BE2C (cell line): ENCODE measurements around the gene FLACC1.

Experiments used
- DNase-seq: peaks from one replicate; pipeline ENCODE4 v3.0.0-alpha.2; 2020
- H3K27me3 ChIP-seq: fragments of 250-450 bp; sonication (Bioruptor Pico); 2 replicates; pipeline ENCODE4 v1.5.1; 2020; ENCODE audit warnings: mild to moderate bottlenecking
- H3K36me3 ChIP-seq: fragments of 250-450 bp; sonication (Bioruptor Pico); 2 replicates; pipeline ENCODE4 v1.5.1; 2020; ENCODE audit warnings: mild to moderate bottlenecking
- H3K4me1 ChIP-seq: fragments of 250-450 bp; sonication (Bioruptor Pico); 2 replicates; pipeline ENCODE4 v1.5.1; 2020
- H3K4me3 ChIP-seq: 2 replicates; pipeline ENCODE4 v1.5.1; 2011; ENCODE audit warnings: low read depth, low read length
- H3K9me3 ChIP-seq: fragments of 250-450 bp; sonication (Bioruptor Pico); 2 replicates; pipeline ENCODE4 v1.5.1; 2020
- CTCF ChIP-seq: IDR thresholded peaks from 2 replicates; pipeline ENCODE4 v1.5.1; 2012; ENCODE audit warnings: mild to moderate bottlenecking, low read depth, low read length

FLACC1 gene

GRCh38 chr2:201267278-201268030, 89.7 kb downstream of the FLACC1 start:
- Histone ChIP-seq H3K4me1 (no peaks in the 10 kb centered on the region), H3K4me3 (no peak overlapping the region), H3K9me3 (no peaks in the 10 kb centered on the region), H3K36me3 (no peaks in the 10 kb centered on the region), H3K27me3 (no peaks in the 10 kb centered on the region)
- TF ChIP-seq CTCF: no peak
- no peak for DNase-seq

GRCh38 chr2:201266629-201267028, 90.5 kb downstream of the FLACC1 start:
- Histone ChIP-seq H3K4me1 (no peaks in the 10 kb centered on the region), H3K27me3 (no peaks in the 10 kb centered on the region), H3K9me3 (no peaks in the 10 kb centered on the region), H3K36me3 (no peaks in the 10 kb centered on the region), H3K4me3 (no peak overlapping the region)
- DNase-seq: no peak
- no peak for TF ChIP-seq CTCF

DNA sequence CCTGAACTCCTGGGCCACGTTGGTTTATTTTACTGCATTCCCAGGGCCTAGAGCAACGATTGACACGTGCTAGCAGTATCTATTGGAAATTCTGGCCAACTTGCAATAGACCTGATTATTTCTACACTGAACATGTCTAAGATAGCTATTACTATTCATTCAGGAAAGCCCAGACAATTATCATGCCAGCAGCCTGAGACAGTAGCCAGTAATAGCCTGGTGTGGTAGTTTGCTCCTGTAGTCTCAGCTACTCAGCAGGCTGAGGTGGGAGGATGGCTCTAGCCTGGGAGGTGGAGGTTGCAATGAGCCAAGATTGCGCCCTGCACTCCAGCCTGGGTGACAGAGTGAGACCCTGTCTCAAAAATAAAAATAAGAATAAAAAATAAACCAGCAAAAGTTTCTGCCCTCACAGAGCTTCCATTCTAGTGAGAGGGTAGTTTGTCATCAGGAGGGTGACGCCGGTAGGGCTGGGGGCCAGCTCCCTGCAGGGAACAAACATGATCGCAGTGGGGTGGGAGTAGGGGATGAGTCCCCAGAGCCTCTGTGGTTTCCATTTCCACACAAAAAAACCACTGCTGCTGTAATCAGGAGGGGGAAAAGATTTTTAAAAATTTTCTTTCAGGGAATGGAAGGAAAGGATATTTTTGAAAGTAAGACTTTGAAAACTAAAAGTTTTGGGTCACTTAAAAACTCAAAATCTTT, 92.5 kb downstream of the FLACC1 start:
- DNase-seq: no peak
- H3K9me3 ChIP-seq: no peaks in the 10 kb centered on the region
- no peaks in the 10 kb centered on the region for H3K36me3 ChIP-seq
- no peaks in the 10 kb centered on the region for H3K27me3 ChIP-seq
- no peak overlapping the region for H3K4me3 ChIP-seq
- no peaks in the 10 kb centered on the region for H3K4me1 ChIP-seq
- no peak for TF ChIP-seq CTCF

DNA sequence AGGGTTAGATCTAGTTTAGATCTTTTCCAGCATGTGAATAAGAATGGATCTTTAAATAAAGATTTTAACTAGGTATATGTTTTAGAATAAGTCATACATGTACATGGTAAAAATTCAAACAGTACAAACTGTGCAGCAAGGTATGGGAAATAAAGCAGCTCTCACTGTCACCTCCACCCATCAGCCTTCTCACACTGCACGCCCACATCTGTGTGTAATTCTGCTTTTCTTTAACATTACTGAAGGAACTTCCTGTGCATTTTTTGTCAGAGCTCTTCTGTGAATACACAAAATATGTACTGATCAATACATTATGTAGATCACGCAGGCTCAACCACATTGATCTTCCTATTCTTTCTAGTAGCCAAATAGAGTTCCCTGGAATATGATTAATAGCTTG, 93.4 kb downstream of the FLACC1 start:
- no peak for TF ChIP-seq CTCF
- H3K27me3 ChIP-seq: no peaks in the 10 kb centered on the region
- no peaks in the 10 kb centered on the region for H3K9me3 ChIP-seq
- no peak for DNase-seq
- no peak overlapping the region for H3K4me3 ChIP-seq
- H3K36me3 ChIP-seq: no peaks in the 10 kb centered on the region
- H3K4me1 ChIP-seq: peaks cover under 1% of the 10 kb centered on the region; the same call in 1 of the 2 replicates

- Histone ChIP-seq H3K4me3 (no peak overlapping the region), H3K36me3 (no peaks in the 10 kb centered on the region), H3K9me3 (no peaks in the 10 kb centered on the region), H3K27me3 (no peaks in the 10 kb centered on the region), H3K4me1 (peaks cover 7% of the 10 kb centered on the region)
- TF ChIP-seq CTCF: no peak
- no peak for DNase-seq
Measured at GRCh38 chr2:201262718-201263117, 94.4 kb downstream of the FLACC1 start.

DNA sequence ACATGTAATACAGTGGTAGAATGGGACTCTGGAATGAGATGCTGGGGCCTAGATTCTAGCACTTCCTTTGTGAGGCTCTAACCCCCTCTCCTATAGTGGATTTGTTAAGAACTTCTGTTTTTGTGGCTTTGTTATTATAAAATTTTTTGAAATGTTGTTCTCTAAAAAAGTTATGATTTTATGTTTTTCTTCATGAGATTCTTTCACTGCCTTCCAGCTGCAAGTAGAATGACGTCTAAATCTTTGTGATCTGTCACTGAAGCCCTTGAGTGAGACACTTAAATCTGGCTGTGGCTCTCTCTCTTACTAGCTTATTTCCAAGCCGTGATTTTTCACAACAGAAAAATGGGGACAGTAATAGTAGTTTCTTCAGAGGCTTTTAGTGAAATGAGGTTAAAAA, 95.2 kb downstream of the FLACC1 start:
- H3K4me1 ChIP-seq: peaks cover 7% of the 10 kb centered on the region
- no peak for DNase-seq
- no peak overlapping the region for H3K4me3 ChIP-seq
- no peaks in the 10 kb centered on the region for H3K36me3 ChIP-seq
- H3K27me3 ChIP-seq: no peaks in the 10 kb centered on the region
- no peaks in the 10 kb centered on the region for H3K9me3 ChIP-seq
- TF ChIP-seq CTCF: no peak
